ENCODE data around the gene FHOD3.

Gene FHOD3

GRCh38 chr18:36297417-36298125 is at the start of gene FHOD3:
Gene FHOD3 (plus strand): TSS chr18:36297713. CDS start chr18:36297836, 123 bp downstream.
- no peak for DNase-seq

- no peak for DNase-seq
Measured at GRCh38 chr18:36249392-36249791, 48.1 kb upstream of the FHOD3 start.

GRCh38 chr18:36250827-36251226 is 46.7 kb upstream of the FHOD3 start:
- DNase-seq: no peak

- no peak for DNase-seq
Measured at GRCh38 chr18:36255072-36255698, 42.3 kb upstream of the FHOD3 start.

- DNase-seq: no peak
Measured at GRCh38 chr18:36256094-36256493, 41.4 kb upstream of the FHOD3 start.

- no peak for DNase-seq
Measured at GRCh38 chr18:36262971-36263370, 34.5 kb upstream of the FHOD3 start.

- DNase-seq: no peak
Measured at GRCh38 chr18:36264283-36264682, 33.2 kb upstream of the FHOD3 start.

- no peak for DNase-seq
Measured at GRCh38 chr18:36265015-36265414, 32.5 kb upstream of the FHOD3 start.

- no peak for DNase-seq
Measured at GRCh38 chr18:36269157-36269556, 28.4 kb upstream of the FHOD3 start.

- DNase-seq: no peak
Measured at GRCh38 chr18:36271153-36271552, 26.4 kb upstream of the FHOD3 start.

GRCh38 chr18:36273347-36273746 is 24.2 kb upstream of the FHOD3 start:
- DNase-seq: no peak

GRCh38 chr18:36274083-36274715 is 23.3 kb upstream of the FHOD3 start:
- DNase-seq: no peak

- DNase-seq: no peak
Measured at GRCh38 chr18:36275561-36275960, 22.0 kb upstream of the FHOD3 start.

GRCh38 chr18:36279001-36279400 is 18.5 kb upstream of the FHOD3 start:
- DNase-seq: no peak

- no peak for DNase-seq
Measured at GRCh38 chr18:36281936-36282335, 15.6 kb upstream of the FHOD3 start.

- DNase-seq: no peak
Measured at GRCh38 chr18:36283448-36283847, 14.1 kb upstream of the FHOD3 start.

GRCh38 chr18:36284268-36284667 is 13.2 kb upstream of the FHOD3 start:
- DNase-seq: no peak

- no peak for DNase-seq
Measured at GRCh38 chr18:36284671-36285295, 12.7 kb upstream of the FHOD3 start.

- no peak for DNase-seq
Measured at GRCh38 chr18:36287653-36288052, 9.9 kb upstream of the FHOD3 start.

- no peak for DNase-seq
Measured at GRCh38 chr18:36288689-36289088, 8.8 kb upstream of the FHOD3 start.

- no peak for DNase-seq
Measured at GRCh38 chr18:36294031-36294430, 3.5 kb upstream of the FHOD3 start.

- DNase-seq: no peak
Measured at GRCh38 chr18:36295214-36295613, 2.3 kb upstream of the FHOD3 start.

GRCh38 chr18:36295880-36296301 is 1.6 kb upstream of the FHOD3 start:
- no peak for DNase-seq
